Measurements from ENCODE around the gene CROCC. TPM values are rescaled to one million over a fixed set of nuclear protein-coding genes. Genes with fewer than 3 reads are reported as not detected.
"Not testable (repeated sequence)": the region's sequence is repeated elsewhere in the genome, so short reads cannot be mapped to it uniquely, and the experiment has no call there.

CROCC gene
- total RNA-seq, 1 donor from 2014 or later: 26.2 TPM

DNA sequence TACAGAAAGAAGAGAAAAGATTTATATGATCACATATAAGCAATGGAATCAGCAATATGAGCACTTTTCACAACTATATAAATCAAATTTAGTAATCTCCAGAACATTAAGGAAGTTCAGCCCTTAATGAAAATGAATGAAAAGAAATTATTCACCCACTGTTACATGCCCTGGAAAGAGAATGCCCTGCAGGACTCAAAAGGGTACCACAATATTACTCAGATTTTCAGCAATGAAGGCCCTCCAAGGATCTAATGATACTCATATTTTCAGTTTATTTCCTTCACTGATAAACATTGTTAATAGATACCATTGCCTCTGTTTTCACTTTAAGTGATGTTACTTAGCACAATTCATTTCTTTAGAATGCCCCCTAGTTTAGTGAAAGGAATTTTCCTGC lies 23.4 kb upstream of the CROCC start:
- H3K27me3 ChIP-seq (ENCODE audit: control insufficient read depth, insufficient read depth, low read length); H3K4me3 ChIP-seq (ENCODE audit: low read depth, low read length); DNase-seq (ENCODE audit: low read depth); H3K36me3 ChIP-seq (ENCODE audit: control insufficient read depth, insufficient read depth, low read length): not testable (repeated sequence)

DNA sequence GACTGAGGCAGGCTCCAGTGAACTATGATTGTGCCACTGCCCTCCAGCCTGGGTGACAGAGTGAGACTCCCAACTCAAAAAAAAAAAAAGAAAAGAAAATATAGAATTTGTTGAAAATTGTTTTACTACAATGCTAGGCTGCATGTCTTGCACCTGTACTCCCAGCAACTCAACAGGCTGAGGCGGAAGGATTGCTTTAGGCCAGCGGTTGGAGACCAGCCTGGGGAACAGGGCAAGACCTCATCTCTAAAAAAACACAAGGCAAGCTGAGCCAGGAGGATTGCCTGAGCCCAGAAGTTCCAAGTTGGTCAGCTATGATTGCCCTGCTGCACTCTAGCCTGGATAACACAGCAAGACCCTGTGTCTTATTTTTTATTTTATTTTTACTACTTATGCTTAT lies 22.7 kb upstream of the CROCC start:
- DNase-seq (ENCODE audit: low read depth); H3K27me3 ChIP-seq (ENCODE audit: control insufficient read depth, insufficient read depth, low read length); H3K36me3 ChIP-seq (ENCODE audit: control insufficient read depth, insufficient read depth, low read length); H3K4me3 ChIP-seq (ENCODE audit: low read depth, low read length): not testable (repeated sequence)

DNA sequence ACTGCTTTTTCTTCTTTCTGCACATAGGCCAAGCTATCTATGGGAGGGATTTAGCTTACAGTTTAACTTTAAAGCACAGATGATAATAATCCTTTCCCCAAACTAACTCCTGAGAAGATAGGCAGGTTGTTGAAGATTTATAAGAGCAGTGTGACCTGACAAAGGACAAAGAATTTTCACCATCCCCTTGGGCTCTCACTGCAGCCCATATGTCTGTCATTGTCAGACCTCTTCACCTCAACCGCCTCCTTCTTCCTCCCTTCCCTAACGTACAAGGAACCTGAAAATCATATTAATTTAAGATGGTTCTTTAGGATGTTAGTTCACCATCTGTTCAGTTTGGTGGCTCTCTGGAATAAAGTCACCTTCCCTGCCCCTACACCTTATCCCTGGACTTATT lies 21.0 kb upstream of the CROCC start:
- Histone ChIP-seq H3K36me3 (ENCODE audit: control insufficient read depth, insufficient read depth, low read length) (no peaks in the 10 kb centered on the region), H3K27me3 (ENCODE audit: control insufficient read depth, insufficient read depth, low read length) (no peaks in the 10 kb centered on the region), H3K4me3 (ENCODE audit: low read depth, low read length) (no peak overlapping the region)
- TF ChIP-seq, protein P1, sequence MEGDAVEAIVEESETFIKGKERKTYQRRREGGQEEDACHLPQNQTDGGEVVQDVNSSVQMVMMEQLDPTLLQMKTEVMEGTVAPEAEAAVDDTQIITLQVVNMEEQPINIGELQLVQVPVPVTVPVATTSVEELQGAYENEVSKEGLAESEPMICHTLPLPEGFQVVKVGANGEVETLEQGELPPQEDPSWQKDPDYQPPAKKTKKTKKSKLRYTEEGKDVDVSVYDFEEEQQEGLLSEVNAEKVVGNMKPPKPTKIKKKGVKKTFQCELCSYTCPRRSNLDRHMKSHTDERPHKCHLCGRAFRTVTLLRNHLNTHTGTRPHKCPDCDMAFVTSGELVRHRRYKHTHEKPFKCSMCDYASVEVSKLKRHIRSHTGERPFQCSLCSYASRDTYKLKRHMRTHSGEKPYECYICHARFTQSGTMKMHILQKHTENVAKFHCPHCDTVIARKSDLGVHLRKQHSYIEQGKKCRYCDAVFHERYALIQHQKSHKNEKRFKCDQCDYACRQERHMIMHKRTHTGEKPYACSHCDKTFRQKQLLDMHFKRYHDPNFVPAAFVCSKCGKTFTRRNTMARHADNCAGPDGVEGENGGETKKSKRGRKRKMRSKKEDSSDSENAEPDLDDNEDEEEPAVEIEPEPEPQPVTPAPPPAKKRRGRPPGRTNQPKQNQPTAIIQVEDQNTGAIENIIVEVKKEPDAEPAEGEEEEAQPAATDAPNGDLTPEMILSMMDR (IDR thresholded peaks at IDR 0.05; ENCODE audit: insufficient read depth, low read length, poor library complexity, severe bottlenecking): peak; percentile 38
- no peak for DNase-seq (ENCODE audit: low read depth)

DNA sequence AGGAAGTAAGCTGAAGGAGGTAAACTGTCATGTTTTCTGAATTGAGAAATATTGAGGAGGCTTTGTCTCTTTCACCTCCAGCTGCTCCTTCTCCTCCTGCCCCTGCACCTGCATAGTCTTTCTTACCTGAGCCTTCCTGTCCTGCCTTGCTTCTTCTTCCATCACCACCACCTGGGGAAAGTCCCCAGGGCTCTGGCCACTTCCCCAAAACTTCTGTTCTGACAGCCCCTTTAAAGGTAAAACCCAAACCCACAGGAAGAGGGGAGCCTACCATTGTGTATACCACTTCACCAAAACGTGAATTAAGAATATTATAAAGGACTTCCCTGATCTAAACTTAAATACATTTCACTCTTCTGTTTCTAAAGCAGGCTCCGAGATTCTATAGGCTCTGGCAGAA lies 20.4 kb upstream of the CROCC start:
- not testable (repeated sequence) for H3K4me3 ChIP-seq (ENCODE audit: low read depth, low read length); H3K27me3 ChIP-seq (ENCODE audit: control insufficient read depth, insufficient read depth, low read length); DNase-seq (ENCODE audit: low read depth); H3K36me3 ChIP-seq (ENCODE audit: control insufficient read depth, insufficient read depth, low read length)

DNA sequence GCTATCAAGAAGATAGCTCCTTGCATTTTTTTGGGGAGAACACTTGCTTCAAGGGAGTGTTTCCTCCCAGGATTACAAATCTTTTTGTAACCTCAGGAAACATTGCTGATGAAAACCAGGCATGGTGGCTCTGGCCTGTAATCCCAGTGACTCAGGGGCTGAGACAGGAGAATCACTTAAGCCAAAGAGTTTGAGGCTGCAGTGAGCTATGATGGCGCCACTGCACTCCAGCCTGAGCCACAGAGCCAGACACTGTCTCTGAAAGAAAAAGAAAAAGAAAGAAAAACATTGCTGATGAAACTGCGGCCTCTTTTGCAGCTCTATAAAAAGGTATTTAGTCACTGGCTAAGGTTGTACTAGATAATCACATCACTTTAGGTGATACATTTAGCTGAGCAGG lies 18.7 kb upstream of the CROCC start:
- no peak for DNase-seq (ENCODE audit: low read depth)
- TF ChIP-seq, protein P1 (IDR thresholded peaks at IDR 0.05; ENCODE audit: insufficient read depth, low read length, poor library complexity, severe bottlenecking): peak; percentile 4
- no peak overlapping the region for H3K4me3 ChIP-seq (ENCODE audit: low read depth, low read length)
- H3K36me3 ChIP-seq (ENCODE audit: control insufficient read depth, insufficient read depth, low read length): no peaks in the 10 kb centered on the region
- no peaks in the 10 kb centered on the region for H3K27me3 ChIP-seq (ENCODE audit: control insufficient read depth, insufficient read depth, low read length)

DNA sequence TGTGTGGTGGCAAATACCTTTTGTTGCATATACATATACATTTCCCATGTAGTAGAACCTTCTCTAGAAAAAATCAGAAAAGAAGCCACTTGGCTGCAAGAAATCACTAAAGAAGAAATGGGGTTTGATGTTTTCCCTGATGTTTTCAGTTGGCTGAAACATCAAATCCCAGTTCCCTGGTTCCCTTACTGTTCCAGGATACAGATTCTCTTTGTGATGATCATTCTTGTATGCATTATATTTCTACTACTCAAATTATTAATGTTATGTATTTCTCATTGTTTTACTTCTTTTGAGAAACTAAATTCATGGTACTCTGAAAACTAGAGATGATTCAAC lies 18.3 kb upstream of the CROCC start:
- H3K36me3 ChIP-seq (ENCODE audit: control insufficient read depth, insufficient read depth, low read length): no peaks in the 10 kb centered on the region
- DNase-seq (ENCODE audit: low read depth): no peak
- TF ChIP-seq, protein P1 (IDR thresholded peaks at IDR 0.05; ENCODE audit: insufficient read depth, low read length, poor library complexity, severe bottlenecking): no peak
- peak overlapping the region; percentile 45 for H3K4me3 ChIP-seq (ENCODE audit: low read depth, low read length)
- H3K27me3 ChIP-seq (ENCODE audit: control insufficient read depth, insufficient read depth, low read length): no peaks in the 10 kb centered on the region

DNA sequence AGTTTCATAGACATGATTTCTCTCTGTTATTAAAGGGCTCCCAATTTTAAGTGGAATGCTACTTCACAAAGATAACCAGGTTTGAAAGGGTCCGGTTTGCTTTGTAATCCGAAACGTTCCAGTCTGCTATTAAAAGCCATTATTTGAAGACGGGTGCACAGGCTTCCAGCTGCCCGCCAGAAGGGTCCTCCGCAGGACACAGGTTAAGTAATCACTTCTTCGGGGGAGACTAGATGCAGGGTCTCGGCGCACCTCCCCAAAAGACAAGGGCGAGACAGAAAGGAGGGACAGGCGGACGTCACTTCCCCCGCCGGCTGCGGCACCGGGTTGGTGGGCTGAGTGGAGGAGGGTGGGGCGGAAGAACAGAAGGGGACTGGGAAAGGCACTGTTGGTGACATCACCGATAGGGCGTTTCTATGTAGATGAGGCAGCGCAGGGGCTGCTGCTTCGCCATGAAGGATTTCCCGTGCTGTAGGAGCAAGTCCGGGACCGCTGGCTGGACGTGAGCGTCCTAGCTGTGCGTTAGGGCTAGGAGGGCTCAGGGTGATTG lies 17.1 kb upstream of the CROCC start:
- peak overlapping the region; percentile 45 for H3K4me3 ChIP-seq (ENCODE audit: low read depth, low read length)
- no peaks in the 10 kb centered on the region for H3K36me3 ChIP-seq (ENCODE audit: control insufficient read depth, insufficient read depth, low read length)
- TF ChIP-seq, protein P1 (IDR thresholded peaks at IDR 0.05; ENCODE audit: insufficient read depth, low read length, poor library complexity, severe bottlenecking): no peak
- no peaks in the 10 kb centered on the region for H3K27me3 ChIP-seq (ENCODE audit: control insufficient read depth, insufficient read depth, low read length)
- DNase-seq (ENCODE audit: low read depth): peak; percentile 92
